ENCODE results near the gene ZBTB18.

DNA sequence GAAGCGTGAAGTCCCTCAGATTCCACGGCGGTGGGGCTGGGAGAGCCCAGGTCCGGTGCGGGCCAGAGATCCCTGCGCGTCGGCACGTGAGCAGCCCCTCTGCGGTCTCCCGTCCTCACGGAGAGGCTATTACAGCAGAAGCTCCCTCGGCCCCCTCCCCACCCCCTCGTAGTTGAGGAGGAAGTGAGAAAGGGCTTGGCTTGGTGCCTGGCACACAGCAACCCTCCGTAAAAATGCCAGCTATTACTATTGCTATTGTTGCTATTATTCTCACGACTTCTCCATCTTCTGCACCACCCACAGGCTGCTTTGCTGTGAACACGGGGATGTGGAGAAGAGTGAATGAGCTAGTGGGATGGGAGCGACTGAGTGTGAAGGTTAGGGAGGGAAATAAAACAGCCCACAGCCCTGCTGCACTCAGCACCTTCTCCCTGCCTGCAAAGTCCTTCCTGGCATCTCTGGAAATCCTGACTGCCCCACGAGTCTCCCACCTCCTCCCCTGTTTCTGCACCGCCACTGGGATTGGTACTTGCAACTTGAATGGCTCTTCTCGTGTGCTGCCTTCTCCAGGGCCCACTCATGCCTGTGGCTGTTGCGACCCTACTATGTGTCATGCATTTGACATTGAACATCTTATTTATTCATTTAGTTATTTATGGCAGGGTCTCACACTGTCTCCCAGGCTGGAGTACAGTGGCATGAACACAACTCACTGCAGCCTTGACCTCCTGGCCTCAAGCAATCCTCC is 26.6 kb downstream of the ZBTB18 start:
- TF ChIP-seq, protein P1, sequence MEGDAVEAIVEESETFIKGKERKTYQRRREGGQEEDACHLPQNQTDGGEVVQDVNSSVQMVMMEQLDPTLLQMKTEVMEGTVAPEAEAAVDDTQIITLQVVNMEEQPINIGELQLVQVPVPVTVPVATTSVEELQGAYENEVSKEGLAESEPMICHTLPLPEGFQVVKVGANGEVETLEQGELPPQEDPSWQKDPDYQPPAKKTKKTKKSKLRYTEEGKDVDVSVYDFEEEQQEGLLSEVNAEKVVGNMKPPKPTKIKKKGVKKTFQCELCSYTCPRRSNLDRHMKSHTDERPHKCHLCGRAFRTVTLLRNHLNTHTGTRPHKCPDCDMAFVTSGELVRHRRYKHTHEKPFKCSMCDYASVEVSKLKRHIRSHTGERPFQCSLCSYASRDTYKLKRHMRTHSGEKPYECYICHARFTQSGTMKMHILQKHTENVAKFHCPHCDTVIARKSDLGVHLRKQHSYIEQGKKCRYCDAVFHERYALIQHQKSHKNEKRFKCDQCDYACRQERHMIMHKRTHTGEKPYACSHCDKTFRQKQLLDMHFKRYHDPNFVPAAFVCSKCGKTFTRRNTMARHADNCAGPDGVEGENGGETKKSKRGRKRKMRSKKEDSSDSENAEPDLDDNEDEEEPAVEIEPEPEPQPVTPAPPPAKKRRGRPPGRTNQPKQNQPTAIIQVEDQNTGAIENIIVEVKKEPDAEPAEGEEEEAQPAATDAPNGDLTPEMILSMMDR (conservative IDR thresholded peaks at IDR 0.05 in 1 of 2, IDR thresholded peaks at IDR 0.05 in 1 of 2; ENCODE audit: extremely low read depth in 1 of 2, insufficient read depth in 1 of 2, low read depth in 1 of 2, low read length in 2 of 2) = no peak
- TF ChIP-seq EZH2 (IDR thresholded peaks at IDR 0.05; ENCODE audit: borderline replicate concordance, low read length) = no peak

Measured in mammary epithelial cell (primary cell).